HepG2 (cell line): ENCODE data around the gene PARP1. TPM values are rescaled to one million over a fixed set of nuclear protein-coding genes. Genes with fewer than 3 reads are reported as not detected.

Source experiments
- ATAC-seq: fragments of 200-7000 bp; cut with Tn5 transposase; 3 replicates; pipeline ENCODE4 v1.9.1; 2020; ENCODE audit warnings: mild to moderate bottlenecking, moderate library complexity
- BruUV-seq: library from RNA; stranded (reverse); fragments of 400-500 nt; replicated peaks from 2 replicates; lab custom pipeline; 2021; lab: Mats Ljungman, UMichigan
- CTCF ChIA-PET: fragments of 300-600 bp; formaldehyde crosslinking; extraction: SDS; loops from one replicate; lab custom pipeline; 2021; ENCODE audit warnings: low total read pairs, inconsistent platforms, low intra/inter-chr PET ratio; lab: Yijun Ruan, JAX
- POLR2A ChIA-PET: fragments of 350-600 bp; sonication (Branson Sonifier 250); formaldehyde crosslinking; loops from one replicate; lab custom pipeline; 2020; ENCODE audit warnings: antibody characterized with exemption, inconsistent platforms; lab: Yijun Ruan, JAX
- DNase-seq: peaks from one replicate; pipeline ENCODE4 v3.0.0-alpha.2; 2015; ENCODE audit warnings: low spot score
- FAIRE-seq: peaks from 3 replicates; lab custom pipeline; 2011; peaks lifted over from hg19 to GRCh38; lab: Jason Lieb, UNC
- H2AFZ ChIP-seq: one replicate; pipeline ENCODE4 v1.6.1; 2011; ENCODE audit warnings: low read length, inconsistent platforms
- H3K27ac ChIP-seq: fragments of 300-600 bp; 3 replicates; pipeline ENCODE4 v1.8.0; 2011; ENCODE audit warnings: mixed run types, mild to moderate bottlenecking, mixed read lengths, low read length, inconsistent platforms; ENCODE audit not compliant: insufficient read depth; ENCODE audit errors: extremely low read length
- H3K27me3 ChIP-seq, 2 experiments: fragments of 200-600 bp in 1 of 2; 2 replicates in 1 of 2; 3 replicates in 1 of 2; pipeline versions ENCODE4 v1.6.0 to v1.8.0; 2011; ENCODE audit warnings: low read length in 2 of 2, mild to moderate bottlenecking in 2 of 2, moderate library complexity in 2 of 2, inconsistent platforms in 1 of 2; ENCODE audit not compliant: insufficient read depth in 2 of 2, control insufficient read depth in 1 of 2
- H3K36me3 ChIP-seq, 2 experiments: fragments of 200-600 bp in 1 of 2; replicated peaks in 1 of 2; 2 replicates in 1 of 2; 3 replicates in 1 of 2; pipeline versions ENCODE4 v1.5.1 to v1.8.0; 2011; ENCODE audit warnings: low read length in 2 of 2, inconsistent platforms in 1 of 2; ENCODE audit not compliant: insufficient read depth in 2 of 2, control insufficient read depth in 1 of 2
- H3K4me1 ChIP-seq: 2 replicates; pipeline ENCODE4 v1.5.1; 2012; ENCODE audit warnings: low read length, inconsistent platforms; ENCODE audit not compliant: insufficient read depth
- H3K4me2 ChIP-seq: 2 replicates; pipeline ENCODE4 v1.6.0; 2011; ENCODE audit warnings: low read depth, low read length, inconsistent platforms
- H3K4me3 ChIP-seq, 3 experiments: fragments of 200-600 bp in 1 of 3; sonication (generic), shearing (Covaris generic) in 1 of 3; replicated peaks in 1 of 3; 2 replicates each; pipeline ENCODE4 v1.5.1; 2011 to 2016; ENCODE audit warnings: low read length in 3 of 3, inconsistent platforms in 2 of 3, low read depth in 2 of 3, mild to moderate bottlenecking in 2 of 3, control low read depth in 1 of 3, mixed read lengths in 1 of 3; ENCODE audit not compliant: insufficient read depth in 1 of 3
- H3K79me2 ChIP-seq: one replicate; pipeline ENCODE4 v1.6.1; 2011; ENCODE audit warnings: low read length, inconsistent platforms; ENCODE audit not compliant: insufficient read depth
- H3K9ac ChIP-seq: 2 replicates; pipeline ENCODE4 v1.6.0; 2011; ENCODE audit warnings: mild to moderate bottlenecking, low read depth, low read length, inconsistent platforms; ENCODE audit not compliant: insufficient read depth
- H3K9me3 ChIP-seq: 2 replicates; pipeline ENCODE4 v1.5.1; 2012; ENCODE audit warnings: mild to moderate bottlenecking, low read length
- H4K20me1 ChIP-seq: 2 replicates; pipeline ENCODE4 v1.6.0; 2011; ENCODE audit warnings: inconsistent platforms, mild to moderate bottlenecking, low read length, moderate library complexity; ENCODE audit not compliant: insufficient read depth
- EP300 ChIP-seq, 3 experiments: sonication (generic) in 1 of 3; formaldehyde crosslinking in 1 of 3; IDR thresholded peaks; 2 replicates each; pipeline versions ENCODE4 v1.5.1 to v1.6.1; 2011 to 2020; ENCODE audit warnings: low read depth in 2 of 3, low read length in 2 of 3, borderline replicate concordance in 1 of 3, improper control_type of control experiment in 1 of 3, mild to moderate bottlenecking in 1 of 3, missing genetic modification reagents in 1 of 3, moderate library complexity in 1 of 3
- GABPA ChIP-seq, 2 experiments: IDR thresholded peaks; 2 replicates each; pipeline ENCODE4 v1.6.1; 2011 to 2016; ENCODE audit warnings: low read depth in 2 of 2, low read length in 1 of 2, missing biosample characterization in 1 of 2, missing genetic modification characterization in 1 of 2
- MIER2 ChIP-seq: IDR thresholded peaks from 2 replicates; pipeline ENCODE4 v1.6.1; 2016; ENCODE audit warnings: missing biosample characterization, missing genetic modification reagents
- MYC ChIP-seq: sonication (generic); formaldehyde crosslinking; IDR thresholded peaks from 2 replicates; pipeline ENCODE4 v1.9.0; 2021; ENCODE audit warnings: missing genetic modification reagents, borderline replicate concordance
- PHF20 ChIP-seq: sonication (generic); formaldehyde crosslinking; IDR thresholded peaks from 2 replicates; pipeline ENCODE4 v1.5.0; 2020; ENCODE audit warnings: mild to moderate bottlenecking, missing genetic modification reagents
- PHF21A ChIP-seq: sonication (generic); formaldehyde crosslinking; IDR thresholded peaks from 2 replicates; pipeline ENCODE4 v1.5.0; 2020; ENCODE audit warnings: mild to moderate bottlenecking, missing genetic modification reagents
- PITX1 ChIP-seq: sonication (generic); formaldehyde crosslinking; IDR thresholded peaks from 2 replicates; pipeline ENCODE4 v1.5.1; 2020; ENCODE audit warnings: mild to moderate bottlenecking, missing genetic modification reagents
- POGK ChIP-seq: sonication (generic); formaldehyde crosslinking; conservative IDR thresholded peaks from 2 replicates; pipeline ENCODE4 v1.8.0; 2022; ENCODE audit warnings: mild to moderate bottlenecking, moderate library complexity, missing genetic modification reagents
- TRAFD1 ChIP-seq: sonication (generic); formaldehyde crosslinking; IDR thresholded peaks from 2 replicates; pipeline ENCODE4 v1.5.1; 2020; ENCODE audit warnings: missing genetic modification reagents, mild to moderate bottlenecking, borderline replicate concordance
- ZNF20 ChIP-seq: sonication (generic); formaldehyde crosslinking; IDR thresholded peaks from 2 replicates; pipeline ENCODE4 v1.4.0; 2020; ENCODE audit warnings: mild to moderate bottlenecking, moderate library complexity, missing genetic modification reagents
- ZNF317 ChIP-seq: sonication (generic); formaldehyde crosslinking; IDR thresholded peaks from 2 replicates; pipeline ENCODE4 v1.5.0; 2020; ENCODE audit warnings: mild to moderate bottlenecking, missing genetic modification reagents
- ZNF362 ChIP-seq: sonication (generic); formaldehyde crosslinking; IDR thresholded peaks from 2 replicates; pipeline ENCODE4 v1.4.0; 2020; ENCODE audit warnings: missing genetic modification reagents, mild to moderate bottlenecking, borderline replicate concordance
- WGBS: methylation state at CpG from one replicate; pipeline ENCODE4 v1.1.6; 2017; ENCODE audit warnings: low lambda C conversion rate; 5-methylcytosine and 5-hydroxymethylcytosine counted together
- in situ Hi-C: cut with HindIII; loops from 2 replicates; pipeline ENCODE4 v1.10.0; 2017; ENCODE audit warnings: low pct_unique_long_range_greater_than_20kb; ENCODE audit not compliant: extremely low pct_ligation_motif_present
- intact Hi-C: fragments of 100-400 bp; cut with micrococcal nuclease; formaldehyde crosslinking; loops from one replicate; pipeline ENCODE4 v1.10.0; 2022; ENCODE audit not compliant: unreplicated experiment
- polyA plus RNA-seq, 8 experiments: library from polyadenylated mRNA; depleted of rRNA in 3 of 8; stranded (reverse) in 7 of 8; unstranded in 1 of 8; fragments of >200 nt; fragmentation: Illumina TruSeq in 4 of 8; extraction: Trizol in 4 of 8; gene quantifications; 2 replicates each; pipeline versions ENCODE4 v1.2.1 to v1.2.3, GENCODE V29; 2011 to 2016; ENCODE audit warnings: low read depth in 4 of 8, missing spikeins in 1 of 8, mixed read lengths in 1 of 8; ENCODE audit not compliant: insufficient read depth in 1 of 8
- total RNA-seq, 5 experiments: library from RNA; depleted of rRNA; stranded (reverse); fragments of >200 nt; fragmentation: Illumina TruSeq; extraction: Trizol; gene quantifications; 2 replicates each; pipeline ENCODE4 v1.2.3, GENCODE V29; 2016; ENCODE audit warnings: low read depth in 1 of 5

Gene PARP1
- total and polyA plus RNA-seq, 2 of the 13 experiments (the other 11 are each of a cell fraction or from before 2014, with no cell fraction given): 50.1 to 85.2 TPM

- Histone ChIP-seq H3K27ac (no peak overlapping the region), H3K79me2 (peaks cover 5% of the 10 kb centered on the region), H3K9ac (no peak overlapping the region), H4K20me1 (no peaks in the 10 kb centered on the region), H3K4me3 (no peak overlapping the region), H2AFZ (no peak overlapping the region), H3K27me3 (no peaks in the 10 kb centered on the region), H3K9me3 (no peaks in the 10 kb centered on the region), H3K4me1 (peaks cover 29% of the 10 kb centered on the region), H3K4me2 (no peak overlapping the region), H3K36me3 (peaks cover 22 to 50% of the 10 kb centered on the region in 2 experiments)
- ChIA-PET POLR2A (no interaction called here), CTCF (no interaction called here)
- DNase-seq (no peak), ATAC-seq (no peak), FAIRE-seq (no peak)
- no TSS peak for BruUV-seq
- TF ChIP-seq ZNF317 (no peak), EP300 (IDR thresholded peaks at IDR 0.05; ENCODE audit: low read depth in 2 of 2, low read length in 2 of 2) (no peak), EP300 (CRISPR knock-in tag; IDR thresholded peaks at IDR 0.05; ENCODE audit: borderline replicate concordance) (no peak), PHF20 (CRISPR knock-in tag) (no peak), MIER2 (no peak), PHF21A (no peak), PITX1 (CRISPR knock-in tag) (no peak)
- WGBS: 96% methylated on average over 5 of the region's 5 CpGs
- intact Hi-C loops: no loop called here
- in situ Hi-C loops: no loop called here
Measured at GRCh38 chr1:226394462-226394861, 13.4 kb downstream of the PARP1 start.

- in situ Hi-C loops (no loop called here), intact Hi-C loops (no loop called here)
- no peak overlapping the region for H2AFZ ChIP-seq
- POLR2A ChIA-PET: no interaction called here
- no peaks in the 10 kb centered on the region for H4K20me1 ChIP-seq
- FAIRE-seq (no peak), DNase-seq (no peak), ATAC-seq (no peak)
- BruUV-seq: no TSS peak
- H3K27ac ChIP-seq: no peak overlapping the region
- H3K9ac ChIP-seq: no peak overlapping the region
- 100% methylated on average over 3 of the region's 3 CpGs for WGBS
- H3K4me1 ChIP-seq: no peaks in the 10 kb centered on the region
- no peak for TF ChIP-seq POGK (CRISPR knock-in tag)
- no peak for TF ChIP-seq MYC
- TF ChIP-seq ZNF362: no peak
- TF ChIP-seq TRAFD1 (CRISPR knock-in tag): no peak
- TF ChIP-seq ZNF20 (CRISPR knock-in tag): no peak
- no peak for TF ChIP-seq GABPA (IDR thresholded peaks at IDR 0.05; ENCODE audit: low read depth, low read length)
- no peak for TF ChIP-seq GABPA (CRISPR knock-in tag; IDR thresholded peaks at IDR 0.05; ENCODE audit: low read depth)
- H3K27me3 ChIP-seq: no peaks in the 10 kb centered on the region
- H3K36me3 ChIP-seq: peaks cover 32 to 81% of the 10 kb centered on the region in 2 experiments
- H3K4me2 ChIP-seq: no peak overlapping the region
- H3K9me3 ChIP-seq: no peaks in the 10 kb centered on the region
- CTCF ChIA-PET: no interaction called here
- no peaks in the 10 kb centered on the region for H3K79me2 ChIP-seq
- H3K4me3 ChIP-seq: no peak overlapping the region
Measured at GRCh38 chr1:226390681-226391080, 17.2 kb downstream of the PARP1 start.
